GM12878 (cell line): Measurements from ENCODE around the gene KLHDC9. TPM values are rescaled to one million over a fixed set of nuclear protein-coding genes. Genes with fewer than 3 reads are reported as not detected.

Experiments used
- ATAC-seq: fragments of 200-7000 bp; cut with Tn5 transposase; 3 replicates; pipeline ENCODE4 v1.9.1; 2020; ENCODE audit warnings: mild to moderate bottlenecking, moderate library complexity
- BruUV-seq: library from RNA; stranded (reverse); fragments of 400-500 nt; replicated peaks from 2 replicates; lab custom pipeline; 2021; lab: Mats Ljungman, UMichigan
- CTCF ChIA-PET: fragments of 300-600 bp; sonication (Branson Sonifier 250); formaldehyde crosslinking; extraction: SDS; loops from one replicate; lab custom pipeline; 2021; ENCODE audit warnings: inconsistent platforms; lab: Yijun Ruan, JAX
- POLR2A ChIA-PET: fragments of 350-600 bp; formaldehyde crosslinking; extraction: SDS; loops from one replicate; lab custom pipeline; 2021; ENCODE audit warnings: inconsistent platforms; lab: Charles Lee
- RAD21 ChIA-PET: fragments of 300-600 bp; sonication (Branson Sonifier 250); formaldehyde crosslinking; loops from one replicate; lab custom pipeline; 2023; ENCODE audit warnings: antibody characterized with exemption; ENCODE audit not compliant: unreplicated experiment; lab: Charles Lee
- SMC1A ChIA-PET: fragments of 300-600 bp; sonication (Branson Sonifier 250); formaldehyde crosslinking; loops from one replicate; lab custom pipeline; 2023; ENCODE audit not compliant: unreplicated experiment, uncharacterized antibody; lab: Charles Lee
- DNase-seq: peaks from one replicate; pipeline ENCODE4 v3.0.0-alpha.2; 2011; ENCODE audit warnings: low read depth, low spot score
- FAIRE-seq: peaks from 3 replicates; lab custom pipeline; 2011; peaks lifted over from hg19 to GRCh38; lab: Jason Lieb, UNC
- H2AFZ ChIP-seq: 2 replicates; pipeline ENCODE4 v1.6.0; 2011; ENCODE audit warnings: low read depth, low read length, control low read depth; ENCODE audit not compliant: control insufficient read depth
- H3K27ac ChIP-seq: 2 replicates; pipeline ENCODE4 v1.5.1; 2011; ENCODE audit warnings: control low read depth; ENCODE audit not compliant: control insufficient read depth, insufficient read depth
- H3K27me3 ChIP-seq, 2 experiments: replicated peaks in 1 of 2; 2 replicates each; pipeline versions ENCODE4 v1.6.0 to v1.6.1; 2011; ENCODE audit warnings: low read length in 1 of 2; ENCODE audit not compliant: control insufficient read depth in 2 of 2, insufficient read depth in 2 of 2
- H3K36me3 ChIP-seq, 2 experiments: 2 replicates each; pipeline ENCODE4 v1.5.1; 2011; ENCODE audit warnings: low read length in 1 of 2; ENCODE audit not compliant: control insufficient read depth in 2 of 2, insufficient read depth in 2 of 2
- H3K4me1 ChIP-seq: 2 replicates; pipeline ENCODE4 v1.6.1; 2011; ENCODE audit warnings: mild to moderate bottlenecking, low read length, moderate library complexity, mixed read lengths; ENCODE audit not compliant: control insufficient read depth, insufficient read depth
- H3K4me2 ChIP-seq: 2 replicates; pipeline ENCODE4 v1.6.0; 2011; ENCODE audit warnings: control low read depth; ENCODE audit not compliant: control insufficient read depth, insufficient read depth
- H3K4me3 ChIP-seq: fragments of 200-600 bp; sonication (generic); 2 replicates; pipeline ENCODE4 v1.5.1; 2016
- H3K79me2 ChIP-seq: 2 replicates; pipeline ENCODE4 v1.6.0; 2011; ENCODE audit warnings: low read length; ENCODE audit not compliant: control insufficient read depth, insufficient read depth
- H3K9ac ChIP-seq: 2 replicates; pipeline ENCODE4 v1.8.0; 2011; ENCODE audit warnings: low read length, control low read depth, mixed read lengths; ENCODE audit not compliant: control insufficient read depth, insufficient read depth
- H3K9me3 ChIP-seq: replicated peaks from 3 replicates; pipeline ENCODE4 v1.5.1; 2011; ENCODE audit warnings: mild to moderate bottlenecking, low read length; ENCODE audit not compliant: control insufficient read depth, insufficient read depth
- H4K20me1 ChIP-seq: 2 replicates; pipeline ENCODE4 v1.6.0; 2011; ENCODE audit not compliant: control insufficient read depth, insufficient read depth
- EP300 ChIP-seq, 2 experiments: fragments of 150-350 bp in 1 of 2; IDR thresholded peaks; 2 replicates each; pipeline ENCODE4 v1.6.1; 2011 to 2012; ENCODE audit warnings: low read depth in 2 of 2, low read length in 2 of 2, borderline replicate concordance in 1 of 2, improper control_type of control experiment in 1 of 2, inconsistent platforms in 1 of 2; ENCODE audit not compliant: control insufficient read depth in 1 of 2
- ETV6 ChIP-seq, 2 experiments: fragments of 450-650 bp in 1 of 2; IDR thresholded peaks in 1 of 2; conservative IDR thresholded peaks in 1 of 2; 2 replicates each; pipeline ENCODE4 v1.6.1; 2014; ENCODE audit warnings: antibody characterized with exemption in 1 of 2, borderline replicate concordance in 1 of 2, low read depth in 1 of 2, mild to moderate bottlenecking in 1 of 2, moderate library complexity in 1 of 2
- HDGF ChIP-seq: fragments of 450-650 bp; IDR thresholded peaks from 2 replicates; pipeline ENCODE4 v1.6.1; 2016; ENCODE audit warnings: antibody characterized with exemption
- MEF2A ChIP-seq: IDR thresholded peaks from 2 replicates; pipeline ENCODE4 v1.6.1; 2011; ENCODE audit warnings: low read depth, mild to moderate bottlenecking, low read length, moderate library complexity; ENCODE audit not compliant: insufficient read depth
- RAD21 ChIP-seq: IDR thresholded peaks from 2 replicates; pipeline ENCODE4 v1.6.1; 2011; ENCODE audit warnings: mild to moderate bottlenecking, low read depth, low read length, moderate library complexity; ENCODE audit not compliant: insufficient read depth
- RELA ChIP-seq: fragments of 450-650 bp; IDR thresholded peaks from 2 replicates; pipeline ENCODE4 v1.8.0; 2014; ENCODE audit warnings: borderline replicate concordance; ENCODE audit not compliant: partially characterized antibody
- SMARCA5 ChIP-seq: fragments of 450-650 bp; IDR thresholded peaks from 2 replicates; pipeline ENCODE4 v1.6.1; 2017; ENCODE audit warnings: mild to moderate bottlenecking
- STAT1 ChIP-seq: fragments of 450-650 bp; conservative IDR thresholded peaks from 2 replicates; pipeline ENCODE4 v1.6.1; 2014; ENCODE audit warnings: antibody characterized with exemption, mild to moderate bottlenecking
- STAT3 ChIP-seq: IDR thresholded peaks from 2 replicates; pipeline ENCODE4 v1.6.1; 2011; ENCODE audit warnings: low read depth, low read length, improper control_type of control experiment
- WGBS: methylation state at CpG from one replicate; pipeline ENCODE4 v1.1.6; 2016; ENCODE audit warnings: low lambda C conversion rate; ENCODE audit not compliant: insufficient replicate concordance, insufficient coverage; ENCODE audit errors: missing lambda C conversion rate; 5-methylcytosine and 5-hydroxymethylcytosine counted together
- in situ Hi-C: fragments of 300-500 bp; cut with MboI; formaldehyde crosslinking; loops from 9 replicates; pipeline ENCODE4 v1.14.3; 2018; ENCODE audit warnings: mixed read lengths
- intact Hi-C: fragments of 100-400 bp; cut with micrococcal nuclease; formaldehyde crosslinking; loops from one replicate; pipeline ENCODE4 v1.14.2; 2022; ENCODE audit not compliant: unreplicated experiment
- polyA plus RNA-seq, 11 experiments: library from polyadenylated mRNA; depleted of rRNA in 4 of 11; unstranded in 6 of 11; stranded (reverse) in 5 of 11; fragments of >200 nt; fragmentation: Nextera tagmentation in 4 of 11; fragmentation: Illumina TruSeq in 1 of 11; extraction: Ambion mirVana in 4 of 11; extraction: Trizol in 1 of 11; gene quantifications; 1 replicate in 1 of 11; 2 replicates in 10 of 11; pipeline versions ENCODE4 v1.2.1 to v1.2.3, GENCODE V29; 2011 to 2016; ENCODE audit warnings: inconsistent platforms in 2 of 11, missing spikeins in 2 of 11, low read depth in 1 of 11
- total RNA-seq, 4 experiments: library from RNA; depleted of rRNA in 3 of 4; stranded (reverse); fragments of >200 nt in 3 of 4; fragmentation: Illumina TruSeq in 1 of 4; extraction: Trizol in 1 of 4; gene quantifications; 2 replicates each; pipeline versions ENCODE4 v1.2.1 to v1.2.3, GENCODE V29; 2013 to 2021
- TF ChIP-seq, protein P1 (sequence below): fragments of 450-650 bp; IDR thresholded peaks from 2 replicates; pipeline ENCODE4 v1.6.1; 2014; ENCODE audit warnings: mild to moderate bottlenecking
- TF ChIP-seq, protein P2 (sequence below): fragments of 450-650 bp; IDR thresholded peaks from 2 replicates; pipeline ENCODE4 v1.6.1; 2017; ENCODE audit warnings: low read depth, mild to moderate bottlenecking, moderate library complexity
- TF ChIP-seq, protein P3 (sequence below): fragments of 450-650 bp; formaldehyde crosslinking; IDR thresholded peaks from 2 replicates; pipeline ENCODE4 v1.4.0; 2020; ENCODE audit warnings: mild to moderate bottlenecking, moderate library complexity
- TF ChIP-seq, protein P4 (sequence below): IDR thresholded peaks from 2 replicates; pipeline ENCODE4 v1.6.1; 2011; ENCODE audit warnings: borderline replicate concordance, low read depth, mild to moderate bottlenecking, moderate library complexity, mixed read lengths, low read length; ENCODE audit not compliant: insufficient read depth; ENCODE audit errors: extremely low read length

The KLHDC9 gene
- total and polyA plus RNA-seq, 10 of the 15 experiments (the other 5 are each of a cell fraction or from before 2014, with no cell fraction given) = 0.66 to 4.9 (median 2.6) TPM

DNA sequence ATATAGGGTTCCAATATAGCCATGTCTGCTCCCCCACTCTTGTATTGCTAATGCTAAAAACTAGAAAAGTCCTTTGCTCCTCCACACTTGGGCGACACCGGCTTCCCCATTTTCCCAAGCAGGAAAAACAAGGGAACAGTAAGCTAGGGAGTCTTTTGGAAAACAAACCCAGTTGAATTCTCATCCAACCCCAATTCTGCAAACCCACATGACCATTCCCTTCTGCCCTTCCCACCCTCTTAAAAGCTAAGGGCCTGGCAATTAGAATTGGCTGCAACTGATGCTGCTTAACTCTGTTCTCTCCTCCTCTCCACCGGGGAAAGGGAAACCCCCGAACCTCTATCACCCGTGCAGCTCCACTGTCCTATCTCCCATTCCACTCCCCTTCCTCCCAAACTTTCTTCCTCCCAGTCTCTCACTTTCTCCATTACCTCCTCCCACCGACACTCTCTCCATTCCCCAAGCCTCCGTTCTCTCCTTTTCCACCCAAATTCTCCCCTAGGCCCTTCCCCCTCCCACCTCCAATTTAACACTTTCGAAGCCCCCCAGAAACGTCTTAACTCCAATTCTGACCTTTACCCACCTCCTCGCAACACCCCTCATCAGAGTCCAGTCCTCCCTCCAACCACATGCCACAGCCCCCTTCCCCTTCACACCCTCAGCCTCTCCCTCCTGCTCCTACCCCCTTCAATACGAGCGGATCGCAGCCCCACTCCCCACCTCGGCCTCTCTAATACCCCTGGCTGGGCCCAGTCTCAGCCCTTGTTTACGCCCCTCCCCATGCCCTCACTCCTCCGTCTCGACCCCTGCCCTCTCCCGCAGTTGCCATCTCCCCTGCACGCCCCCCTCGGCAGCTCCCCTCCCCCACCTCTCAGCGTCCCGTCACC is 33.6 kb downstream of the KLHDC9 start:
- 11% methylated on average over 18 of the region's 22 CpGs for WGBS
- TF ChIP-seq HDGF = peak; percentile 94
- no peak for TF ChIP-seq RAD21
- TF ChIP-seq, protein P1, sequence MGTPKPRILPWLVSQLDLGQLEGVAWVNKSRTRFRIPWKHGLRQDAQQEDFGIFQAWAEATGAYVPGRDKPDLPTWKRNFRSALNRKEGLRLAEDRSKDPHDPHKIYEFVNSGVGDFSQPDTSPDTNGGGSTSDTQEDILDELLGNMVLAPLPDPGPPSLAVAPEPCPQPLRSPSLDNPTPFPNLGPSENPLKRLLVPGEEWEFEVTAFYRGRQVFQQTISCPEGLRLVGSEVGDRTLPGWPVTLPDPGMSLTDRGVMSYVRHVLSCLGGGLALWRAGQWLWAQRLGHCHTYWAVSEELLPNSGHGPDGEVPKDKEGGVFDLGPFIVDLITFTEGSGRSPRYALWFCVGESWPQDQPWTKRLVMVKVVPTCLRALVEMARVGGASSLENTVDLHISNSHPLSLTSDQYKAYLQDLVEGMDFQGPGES = no peak
- no peak for TF ChIP-seq STAT3
- TF ChIP-seq, protein P2, sequence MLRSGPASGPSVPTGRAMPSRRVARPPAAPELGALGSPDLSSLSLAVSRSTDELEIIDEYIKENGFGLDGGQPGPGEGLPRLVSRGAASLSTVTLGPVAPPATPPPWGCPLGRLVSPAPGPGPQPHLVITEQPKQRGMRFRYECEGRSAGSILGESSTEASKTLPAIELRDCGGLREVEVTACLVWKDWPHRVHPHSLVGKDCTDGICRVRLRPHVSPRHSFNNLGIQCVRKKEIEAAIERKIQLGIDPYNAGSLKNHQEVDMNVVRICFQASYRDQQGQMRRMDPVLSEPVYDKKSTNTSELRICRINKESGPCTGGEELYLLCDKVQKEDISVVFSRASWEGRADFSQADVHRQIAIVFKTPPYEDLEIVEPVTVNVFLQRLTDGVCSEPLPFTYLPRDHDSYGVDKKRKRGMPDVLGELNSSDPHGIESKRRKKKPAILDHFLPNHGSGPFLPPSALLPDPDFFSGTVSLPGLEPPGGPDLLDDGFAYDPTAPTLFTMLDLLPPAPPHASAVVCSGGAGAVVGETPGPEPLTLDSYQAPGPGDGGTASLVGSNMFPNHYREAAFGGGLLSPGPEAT = peak; percentile 42; the same call in 1 of the 2 replicates
- TF ChIP-seq, protein P3, sequence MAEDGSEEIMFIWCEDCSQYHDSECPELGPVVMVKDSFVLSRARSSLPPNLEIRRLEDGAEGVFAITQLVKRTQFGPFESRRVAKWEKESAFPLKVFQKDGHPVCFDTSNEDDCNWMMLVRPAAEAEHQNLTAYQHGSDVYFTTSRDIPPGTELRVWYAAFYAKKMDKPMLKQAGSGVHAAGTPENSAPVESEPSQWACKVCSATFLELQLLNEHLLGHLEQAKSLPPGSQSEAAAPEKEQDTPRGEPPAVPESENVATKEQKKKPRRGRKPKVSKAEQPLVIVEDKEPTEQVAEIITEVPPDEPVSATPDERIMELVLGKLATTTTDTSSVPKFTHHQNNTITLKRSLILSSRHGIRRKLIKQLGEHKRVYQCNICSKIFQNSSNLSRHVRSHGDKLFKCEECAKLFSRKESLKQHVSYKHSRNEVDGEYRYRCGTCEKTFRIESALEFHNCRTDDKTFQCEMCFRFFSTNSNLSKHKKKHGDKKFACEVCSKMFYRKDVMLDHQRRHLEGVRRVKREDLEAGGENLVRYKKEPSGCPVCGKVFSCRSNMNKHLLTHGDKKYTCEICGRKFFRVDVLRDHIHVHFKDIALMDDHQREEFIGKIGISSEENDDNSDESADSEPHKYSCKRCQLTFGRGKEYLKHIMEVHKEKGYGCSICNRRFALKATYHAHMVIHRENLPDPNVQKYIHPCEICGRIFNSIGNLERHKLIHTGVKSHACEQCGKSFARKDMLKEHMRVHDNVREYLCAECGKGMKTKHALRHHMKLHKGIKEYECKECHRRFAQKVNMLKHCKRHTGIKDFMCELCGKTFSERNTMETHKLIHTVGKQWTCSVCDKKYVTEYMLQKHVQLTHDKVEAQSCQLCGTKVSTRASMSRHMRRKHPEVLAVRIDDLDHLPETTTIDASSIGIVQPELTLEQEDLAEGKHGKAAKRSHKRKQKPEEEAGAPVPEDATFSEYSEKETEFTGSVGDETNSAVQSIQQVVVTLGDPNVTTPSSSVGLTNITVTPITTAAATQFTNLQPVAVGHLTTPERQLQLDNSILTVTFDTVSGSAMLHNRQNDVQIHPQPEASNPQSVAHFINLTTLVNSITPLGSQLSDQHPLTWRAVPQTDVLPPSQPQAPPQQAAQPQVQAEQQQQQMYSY (CRISPR knock-in tag) = no peak
- no peak for TF ChIP-seq RELA
- TF ChIP-seq EP300 (IDR thresholded peaks at IDR 0.05; ENCODE audit: borderline replicate concordance in 1 of 2, control insufficient read depth in 1 of 2, low read depth in 2 of 2, low read length in 2 of 2) = no peak
- TF ChIP-seq, protein P4, sequence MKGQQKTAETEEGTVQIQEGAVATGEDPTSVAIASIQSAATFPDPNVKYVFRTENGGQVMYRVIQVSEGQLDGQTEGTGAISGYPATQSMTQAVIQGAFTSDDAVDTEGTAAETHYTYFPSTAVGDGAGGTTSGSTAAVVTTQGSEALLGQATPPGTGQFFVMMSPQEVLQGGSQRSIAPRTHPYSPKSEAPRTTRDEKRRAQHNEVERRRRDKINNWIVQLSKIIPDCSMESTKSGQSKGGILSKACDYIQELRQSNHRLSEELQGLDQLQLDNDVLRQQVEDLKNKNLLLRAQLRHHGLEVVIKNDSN = no peak
- TF ChIP-seq ETV6 (conservative IDR thresholded peaks at IDR 0.05 in 1 of 2, IDR thresholded peaks at IDR 0.05 in 1 of 2; ENCODE audit: borderline replicate concordance in 1 of 2, low read depth in 1 of 2) = no peak
- no peak for TF ChIP-seq STAT1
- TF ChIP-seq SMARCA5 = no peak
- no peak for TF ChIP-seq MEF2A

More for the DNA sequence above, 33.6 kb downstream of the KLHDC9 start:
- no peaks in the 10 kb centered on the region for H3K9me3 ChIP-seq
- in situ Hi-C loops = no loop called here
- FAIRE-seq (no peak), ATAC-seq (peak; percentile 12; the same call in 2 of the 3 replicates), DNase-seq (no peak)
- peak overlapping the region; percentile 79 for H3K27ac ChIP-seq
- H3K36me3 ChIP-seq = peaks cover 0 to 14% of the 10 kb centered on the region in 2 experiments; a peak in 2 of 4 replicates
- ChIA-PET SMC1A (interaction anchor here (0.9 to 1.9 kb wide), 8 partner anchors 10 to 118 kb away, joined by 3 to 5 read pairs (median 4); no protein-coding TSS in a partner anchor), CTCF (interaction anchor here (0.7 to 2.8 kb wide), 12 partner anchors 14 to 404 kb away, joined by 3 to 14 read pairs (median 4); partner anchors contain the start of genes NIT1, PFDN2 and PPOX), POLR2A (interaction anchor here (0.6 to 3.7 kb wide), 8 partner anchors 14 to 207 kb away, joined by 4 to 24 read pairs (median 7); partner anchors contain the start of genes ARHGAP30, NIT1, PFDN2 and PPOX), RAD21 (interaction anchor here (0.9 to 2.7 kb wide), 10 partner anchors 13 to 134 kb away, joined by 3 to 11 read pairs (median 5); partner anchors contain the start of genes ARHGAP30, KLHDC9, NIT1 and PFDN2)
- peak overlapping the region; percentile 54 for H2AFZ ChIP-seq
- H3K4me1 ChIP-seq = peaks cover 3% of the 10 kb centered on the region
- H3K79me2 ChIP-seq = peaks cover 47% of the 10 kb centered on the region
- H3K4me3 ChIP-seq = peak overlapping the region; percentile 93
- no peaks in the 10 kb centered on the region for H3K27me3 ChIP-seq
- peak overlapping the region; percentile 73 for H3K4me2 ChIP-seq
- H3K9ac ChIP-seq = peak overlapping the region; percentile 94
- no TSS peak for BruUV-seq
- intact Hi-C loops = loop anchor here (2.0 kb wide), 1 partner anchor 61 kb away; no protein-coding TSS in a partner anchor
- no peaks in the 10 kb centered on the region; the same call in 1 of the 2 replicates for H4K20me1 ChIP-seq
